Panc1 (cell line): ENCODE measurements around the gene STUB1. TPM values are rescaled to one million over a fixed set of nuclear protein-coding genes. Genes with fewer than 3 reads are reported as not detected.

Source experiments
- ATAC-seq: fragments of 200-7000 bp; cut with Tn5 transposase; 2 replicates; pipeline ENCODE4 v1.9.1; 2020; ENCODE audit warnings: mild to moderate bottlenecking, moderate library complexity
- BruUV-seq: library from RNA; stranded (reverse); fragments of 400-500 nt; replicated peaks from 2 replicates; lab custom pipeline; 2021; lab: Mats Ljungman, UMichigan
- CTCF ChIA-PET: fragments of 300-600 bp; sonication (Branson Sonifier 250); formaldehyde crosslinking; loops from one replicate; lab custom pipeline; 2022; ENCODE audit warnings: antibody characterized with exemption; lab: Charles Lee
- POLR2A ChIA-PET: fragments of 300-600 bp; sonication (Branson Sonifier 250); formaldehyde crosslinking; loops from one replicate; lab custom pipeline; 2022; ENCODE audit warnings: antibody characterized with exemption; lab: Charles Lee
- DNase-seq: peaks from one replicate; pipeline ENCODE4 v3.0.0-alpha.2; 2010; ENCODE audit warnings: low read depth, low spot score
- H3K27ac ChIP-seq: 2 replicates; pipeline ENCODE4 v1.5.1; 2011; ENCODE audit warnings: mild to moderate bottlenecking, low read length, inconsistent platforms
- H3K27me3 ChIP-seq: fragments of 200-500 bp; sonication (Bioruptor generic); 2 replicates; pipeline ENCODE4 v1.6.0; 2014; ENCODE audit warnings: low read length, inconsistent platforms; ENCODE audit not compliant: control insufficient read depth, insufficient read depth
- H3K36me3 ChIP-seq: fragments of 200-500 bp; sonication (Bioruptor generic); 2 replicates; pipeline ENCODE4 v1.5.1; 2014; ENCODE audit warnings: inconsistent platforms, mild to moderate bottlenecking, low read length, moderate library complexity; ENCODE audit not compliant: control insufficient read depth, insufficient read depth
- H3K4me1 ChIP-seq: 2 replicates; pipeline ENCODE4 v1.5.1; 2011; ENCODE audit warnings: inconsistent platforms, mild to moderate bottlenecking, low read length, moderate library complexity; ENCODE audit not compliant: control insufficient read depth, insufficient read depth
- H3K4me3 ChIP-seq, 2 experiments: 2 replicates each; pipeline ENCODE4 v1.5.1; 2011 to 2012; ENCODE audit warnings: low read depth in 2 of 2, low read length in 2 of 2, mild to moderate bottlenecking in 2 of 2, inconsistent platforms in 1 of 2, moderate library complexity in 1 of 2
- H3K9me3 ChIP-seq: fragments of 200-500 bp; sonication (Bioruptor generic); 2 replicates; pipeline ENCODE4 v1.5.1; 2014; ENCODE audit warnings: low read depth, mild to moderate bottlenecking, inconsistent platforms, low read length, moderate library complexity; ENCODE audit not compliant: control insufficient read depth, insufficient read depth
- POLR2AphosphoS5 ChIP-seq: IDR thresholded peaks from 2 replicates; pipeline ENCODE4 v1.6.1; 2012; ENCODE audit warnings: mild to moderate bottlenecking, low read depth, low read length, moderate library complexity
- SIN3A ChIP-seq: IDR thresholded peaks from 2 replicates; pipeline ENCODE4 v1.6.1; 2012; ENCODE audit warnings: low read depth, mild to moderate bottlenecking, low read length, moderate library complexity, borderline replicate concordance; ENCODE audit not compliant: insufficient read depth
- TCF7L2 ChIP-seq: IDR thresholded peaks from 2 replicates; pipeline ENCODE4 v1.6.1; 2011; ENCODE audit warnings: mild to moderate bottlenecking, low read depth, low read length, inconsistent platforms
- in situ Hi-C: cut with HindIII; loops from 2 replicates; pipeline ENCODE4 v1.10.0; 2016; ENCODE audit warnings: low sequenced_read_pairs, low pct_unique_long_range_greater_than_20kb
- intact Hi-C: fragments of 100-400 bp; cut with micrococcal nuclease; formaldehyde crosslinking; loops from one replicate; pipeline ENCODE4 v1.10.0; 2022; ENCODE audit not compliant: unreplicated experiment
- total RNA-seq: library from RNA; stranded (reverse); gene quantifications from one replicate; pipeline ENCODE4 v1.2.1, GENCODE V29; 2021; ENCODE audit not compliant: unreplicated experiment
- TF ChIP-seq, protein P1 (sequence below): fragments of 450-650 bp; IDR thresholded peaks from 2 replicates; pipeline ENCODE4 v1.5.1; 2017; ENCODE audit warnings: mild to moderate bottlenecking
- TF ChIP-seq, protein P2 (sequence below), 2 experiments: IDR thresholded peaks; 2 replicates each; pipeline ENCODE4 v1.6.1; 2011 to 2012; ENCODE audit warnings: low read depth in 2 of 2, control low read depth in 1 of 2, low read length in 1 of 2, mild to moderate bottlenecking in 1 of 2, moderate library complexity in 1 of 2; ENCODE audit not compliant: insufficient read depth in 1 of 2

Gene STUB1
- total RNA-seq, 1 experiment from 2014 or later = 217 TPM

DNA sequence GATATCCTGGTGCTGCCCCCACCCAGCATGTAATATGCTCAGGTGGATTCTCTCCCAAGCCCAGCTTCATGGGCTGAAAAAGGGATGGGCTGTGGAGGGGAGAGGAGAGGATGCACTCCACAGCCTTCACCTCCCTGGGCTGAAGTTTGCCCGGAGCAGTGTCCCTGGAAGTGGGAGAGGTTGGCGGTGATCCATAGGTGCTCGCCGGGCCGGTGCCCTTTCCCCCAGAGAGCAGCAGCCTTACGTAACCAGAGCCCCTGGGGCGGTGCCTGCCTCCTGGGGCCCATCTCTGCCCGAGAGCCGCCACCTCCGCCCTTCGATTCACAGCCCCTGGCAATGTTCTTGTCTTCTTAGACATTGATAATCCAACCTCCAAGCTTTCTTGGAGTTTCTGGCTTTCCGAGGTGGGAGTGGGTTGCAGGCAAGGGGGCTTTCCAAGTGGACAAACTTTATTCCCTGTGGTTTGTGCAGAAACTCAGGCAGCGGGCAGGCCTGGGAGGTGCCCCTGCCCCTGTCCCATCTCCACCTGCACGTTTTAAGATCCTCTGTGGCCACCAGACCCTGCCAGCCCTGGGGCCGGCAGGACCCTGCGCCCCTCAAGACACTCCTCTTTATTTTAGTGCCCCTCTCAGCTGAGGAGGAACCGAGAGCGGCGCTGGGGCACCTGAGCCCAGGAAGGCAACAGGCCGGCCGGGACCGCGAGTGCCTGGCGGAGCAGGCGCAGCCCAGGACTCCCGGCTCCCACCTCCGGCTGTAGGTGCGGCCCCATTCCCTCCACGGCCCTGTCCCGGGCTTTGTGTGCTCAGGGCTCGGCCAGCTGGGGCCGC lies 34.1 kb upstream of the STUB1 start:
- ChIA-PET CTCF (no interaction called here), POLR2A (no interaction called here)
- in situ Hi-C loops (no loop called here), intact Hi-C loops (no loop called here)
- BruUV-seq = no TSS peak
- TF ChIP-seq, protein P1, sequence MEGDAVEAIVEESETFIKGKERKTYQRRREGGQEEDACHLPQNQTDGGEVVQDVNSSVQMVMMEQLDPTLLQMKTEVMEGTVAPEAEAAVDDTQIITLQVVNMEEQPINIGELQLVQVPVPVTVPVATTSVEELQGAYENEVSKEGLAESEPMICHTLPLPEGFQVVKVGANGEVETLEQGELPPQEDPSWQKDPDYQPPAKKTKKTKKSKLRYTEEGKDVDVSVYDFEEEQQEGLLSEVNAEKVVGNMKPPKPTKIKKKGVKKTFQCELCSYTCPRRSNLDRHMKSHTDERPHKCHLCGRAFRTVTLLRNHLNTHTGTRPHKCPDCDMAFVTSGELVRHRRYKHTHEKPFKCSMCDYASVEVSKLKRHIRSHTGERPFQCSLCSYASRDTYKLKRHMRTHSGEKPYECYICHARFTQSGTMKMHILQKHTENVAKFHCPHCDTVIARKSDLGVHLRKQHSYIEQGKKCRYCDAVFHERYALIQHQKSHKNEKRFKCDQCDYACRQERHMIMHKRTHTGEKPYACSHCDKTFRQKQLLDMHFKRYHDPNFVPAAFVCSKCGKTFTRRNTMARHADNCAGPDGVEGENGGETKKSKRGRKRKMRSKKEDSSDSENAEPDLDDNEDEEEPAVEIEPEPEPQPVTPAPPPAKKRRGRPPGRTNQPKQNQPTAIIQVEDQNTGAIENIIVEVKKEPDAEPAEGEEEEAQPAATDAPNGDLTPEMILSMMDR = no peak
- TF ChIP-seq SIN3A (no peak), POLR2AphosphoS5 (no peak)
- peak overlapping the region; percentile 49 for H3K27ac ChIP-seq
- DNase-seq = no peak
- H3K9me3 ChIP-seq = no peaks in the 10 kb centered on the region
- peak; percentile 4; the same call in 1 of the 2 replicates for ATAC-seq
- H3K36me3 ChIP-seq = no peaks in the 10 kb centered on the region
- no peak overlapping the region for H3K4me3 ChIP-seq
- no peaks in the 10 kb centered on the region for H3K27me3 ChIP-seq
- H3K4me1 ChIP-seq = peaks cover 47% of the 10 kb centered on the region

DNA sequence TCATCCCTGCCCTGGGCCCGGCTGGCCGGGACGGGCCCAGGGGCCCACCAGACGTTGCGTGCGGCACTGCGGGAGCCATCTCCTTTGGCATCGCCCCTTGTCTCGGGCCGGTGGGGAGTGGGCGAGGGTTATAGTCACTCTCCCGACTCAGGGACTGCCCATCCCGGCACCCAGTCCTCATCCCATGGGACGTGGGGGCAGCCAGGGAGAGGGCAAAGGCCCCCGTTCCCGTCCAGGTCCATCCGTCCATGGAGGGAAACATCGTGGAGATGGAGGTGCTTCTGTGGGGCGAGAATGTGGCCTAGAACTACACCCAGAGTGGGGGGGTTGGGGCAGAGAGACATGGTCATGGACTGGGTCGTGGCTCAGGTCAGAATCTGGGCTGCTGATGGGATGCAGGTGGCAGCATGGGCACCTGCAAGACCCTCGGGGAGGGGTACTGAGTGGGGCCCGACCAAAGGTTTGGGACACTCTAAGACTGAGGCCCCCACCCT lies 33.5 kb upstream of the STUB1 start:
- Histone ChIP-seq H3K9me3 (no peaks in the 10 kb centered on the region), H3K27ac (peak overlapping the region; percentile 49), H3K4me3 (no peak overlapping the region), H3K36me3 (no peaks in the 10 kb centered on the region), H3K4me1 (peaks cover 47% of the 10 kb centered on the region), H3K27me3 (no peaks in the 10 kb centered on the region)
- ATAC-seq = no peak
- no TSS peak for BruUV-seq
- TF ChIP-seq, protein P2, sequence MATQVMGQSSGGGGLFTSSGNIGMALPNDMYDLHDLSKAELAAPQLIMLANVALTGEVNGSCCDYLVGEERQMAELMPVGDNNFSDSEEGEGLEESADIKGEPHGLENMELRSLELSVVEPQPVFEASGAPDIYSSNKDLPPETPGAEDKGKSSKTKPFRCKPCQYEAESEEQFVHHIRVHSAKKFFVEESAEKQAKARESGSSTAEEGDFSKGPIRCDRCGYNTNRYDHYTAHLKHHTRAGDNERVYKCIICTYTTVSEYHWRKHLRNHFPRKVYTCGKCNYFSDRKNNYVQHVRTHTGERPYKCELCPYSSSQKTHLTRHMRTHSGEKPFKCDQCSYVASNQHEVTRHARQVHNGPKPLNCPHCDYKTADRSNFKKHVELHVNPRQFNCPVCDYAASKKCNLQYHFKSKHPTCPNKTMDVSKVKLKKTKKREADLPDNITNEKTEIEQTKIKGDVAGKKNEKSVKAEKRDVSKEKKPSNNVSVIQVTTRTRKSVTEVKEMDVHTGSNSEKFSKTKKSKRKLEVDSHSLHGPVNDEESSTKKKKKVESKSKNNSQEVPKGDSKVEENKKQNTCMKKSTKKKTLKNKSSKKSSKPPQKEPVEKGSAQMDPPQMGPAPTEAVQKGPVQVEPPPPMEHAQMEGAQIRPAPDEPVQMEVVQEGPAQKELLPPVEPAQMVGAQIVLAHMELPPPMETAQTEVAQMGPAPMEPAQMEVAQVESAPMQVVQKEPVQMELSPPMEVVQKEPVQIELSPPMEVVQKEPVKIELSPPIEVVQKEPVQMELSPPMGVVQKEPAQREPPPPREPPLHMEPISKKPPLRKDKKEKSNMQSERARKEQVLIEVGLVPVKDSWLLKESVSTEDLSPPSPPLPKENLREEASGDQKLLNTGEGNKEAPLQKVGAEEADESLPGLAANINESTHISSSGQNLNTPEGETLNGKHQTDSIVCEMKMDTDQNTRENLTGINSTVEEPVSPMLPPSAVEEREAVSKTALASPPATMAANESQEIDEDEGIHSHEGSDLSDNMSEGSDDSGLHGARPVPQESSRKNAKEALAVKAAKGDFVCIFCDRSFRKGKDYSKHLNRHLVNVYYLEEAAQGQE (IDR thresholded peaks at IDR 0.05; ENCODE audit: insufficient read depth in 1 of 2, low read depth in 2 of 2, low read length in 1 of 2) = no peak
- intact Hi-C loops = no loop called here
- CTCF ChIA-PET = no interaction called here
- in situ Hi-C loops = no loop called here
- POLR2A ChIA-PET = no interaction called here
- DNase-seq = no peak

GRCh38 chr16:647173-647902 lies 32.9 kb upstream of the STUB1 start:
- Histone ChIP-seq H3K9me3 (no peaks in the 10 kb centered on the region), H3K27me3 (no peaks in the 10 kb centered on the region), H3K36me3 (no peaks in the 10 kb centered on the region), H3K4me1 (peaks cover 47% of the 10 kb centered on the region), H3K27ac (peak overlapping the region; percentile 49), H3K4me3 (no peak overlapping the region)
- ChIA-PET CTCF (no interaction called here), POLR2A (no interaction called here)
- in situ Hi-C loops = no loop called here
- BruUV-seq = no TSS peak
- intact Hi-C loops = no loop called here
- ATAC-seq (no peak), DNase-seq (no peak)
- no peak for TF ChIP-seq SIN3A
- TF ChIP-seq, protein P1 = no peak
- no peak for TF ChIP-seq POLR2AphosphoS5
- TF ChIP-seq TCF7L2 = no peak
